NCI-H1105 treated with DMSO at 0.1 percent for 48 hours (cell line): Measurements from ENCODE around the gene CAMK2N1.
"Not testable (repeated sequence)": the region's sequence is repeated elsewhere in the genome, so short reads cannot be mapped to it uniquely, and the experiment has no call there.

Experiments
- DNase-seq: peaks from one replicate; lab custom pipeline; 2025; lab: John Stamatoyannopoulos, UW

CAMK2N1 gene

GRCh38 chr1:20496725-20497383, 10.8 kb upstream of the CAMK2N1 start:
- not testable (repeated sequence) for DNase-seq

GRCh38 chr1:20496241-20496661, 10.2 kb upstream of the CAMK2N1 start:
- no peak for DNase-seq

- no peak for DNase-seq
Observed at GRCh38 chr1:20495661-20496060, 9.7 kb upstream of the CAMK2N1 start.

GRCh38 chr1:20494609-20495311, 8.8 kb upstream of the CAMK2N1 start:
- DNase-seq = no peak

- DNase-seq = peak; percentile 83
Observed at GRCh38 chr1:20493839-20494608, 8.0 kb upstream of the CAMK2N1 start.

- DNase-seq = no peak
Observed at GRCh38 chr1:20493309-20493708, 7.3 kb upstream of the CAMK2N1 start.

GRCh38 chr1:20492751-20493150, 6.7 kb upstream of the CAMK2N1 start:
- no peak for DNase-seq

- DNase-seq = no peak
Observed at GRCh38 chr1:20491866-20492265, 5.9 kb upstream of the CAMK2N1 start.

- no peak for DNase-seq
Observed at GRCh38 chr1:20491178-20491577, 5.2 kb upstream of the CAMK2N1 start.

GRCh38 chr1:20487236-20487590, 1.2 kb upstream of the CAMK2N1 start:
- DNase-seq = no peak

GRCh38 chr1:20486457-20487235, 636 bp upstream of the CAMK2N1 start:
- DNase-seq = peak; percentile 92

GRCh38 chr1:20484519-20485462, 1.2 kb downstream of the CAMK2N1 start:
- peak; percentile 63 for DNase-seq

GRCh38 chr1:20483833-20484518, 2.0 kb downstream of the CAMK2N1 start:
- DNase-seq = peak; percentile 63

GRCh38 chr1:20483098-20483832, 2.7 kb downstream of the CAMK2N1 start:
- DNase-seq = peak; percentile 52

GRCh38 chr1:20481643-20482498, 4.1 kb downstream of the CAMK2N1 start:
- no peak for DNase-seq

GRCh38 chr1:20480951-20481617, 4.9 kb downstream of the CAMK2N1 start:
- DNase-seq = no peak

- no peak for DNase-seq
Observed at GRCh38 chr1:20480243-20480944, 5.6 kb downstream of the CAMK2N1 start.

GRCh38 chr1:20479840-20480239, 6.2 kb downstream of the CAMK2N1 start:
- DNase-seq = no peak
